GM19455 (cell line): ENCODE results near the gene ABR.

Experiments
- ATAC-seq: cut with Tn5 transposase; IDR thresholded peaks from one replicate; pipeline ENCODE4 v1.9.1; 2021; ENCODE audit not compliant: unreplicated experiment

ABR gene

DNA sequence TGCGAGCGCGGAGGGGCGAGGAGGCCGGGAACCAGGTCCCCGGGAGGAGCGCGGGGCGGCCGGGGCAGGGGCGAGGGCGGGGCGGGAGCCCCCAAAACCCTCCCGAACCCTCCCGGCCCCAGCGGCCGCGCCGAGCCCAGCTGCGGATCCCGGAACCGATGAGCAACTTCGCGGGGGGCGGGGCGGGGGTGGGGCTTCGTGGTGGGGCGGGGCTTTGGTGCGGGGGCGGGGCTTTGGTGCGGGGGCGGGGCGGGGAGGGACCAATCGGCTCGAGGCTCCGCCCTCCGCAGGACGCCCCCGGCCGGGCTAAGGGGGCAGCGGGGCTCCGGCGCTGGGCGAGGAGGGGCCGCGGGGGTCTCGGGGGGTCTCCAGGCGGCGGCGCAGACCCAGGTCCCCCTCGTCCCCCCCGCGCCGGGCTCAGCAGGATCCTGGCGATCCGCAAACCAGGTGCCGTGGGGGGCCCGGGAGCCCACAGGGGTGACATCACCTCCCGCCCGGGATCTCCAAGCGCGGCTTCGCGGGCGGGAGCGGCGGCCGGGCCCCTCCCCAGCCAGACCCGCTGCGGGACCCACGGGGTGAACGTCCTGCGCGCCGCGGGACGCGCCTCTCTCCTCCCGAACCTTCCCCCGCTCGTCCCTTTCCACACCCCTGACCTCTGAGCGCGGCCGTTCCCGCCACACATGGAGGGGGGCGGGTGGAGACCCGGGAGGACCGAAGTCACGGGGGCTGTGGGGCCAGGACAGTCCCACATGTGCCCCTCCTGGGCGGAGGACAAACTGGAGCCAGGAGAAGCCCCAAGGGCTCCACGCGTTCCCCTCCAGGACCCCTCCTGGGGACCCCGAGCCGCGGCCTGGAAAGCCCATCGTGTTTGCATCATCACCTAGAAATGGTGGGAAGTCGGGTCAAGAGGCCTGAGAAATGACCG lies at the start of gene ABR:
TSS of gene ABR (minus strand) at position 164 of the 925 bp plus-strand sequence. CDS start 254 bp downstream, outside the sequence.
- ATAC-seq, result no peak

DNA sequence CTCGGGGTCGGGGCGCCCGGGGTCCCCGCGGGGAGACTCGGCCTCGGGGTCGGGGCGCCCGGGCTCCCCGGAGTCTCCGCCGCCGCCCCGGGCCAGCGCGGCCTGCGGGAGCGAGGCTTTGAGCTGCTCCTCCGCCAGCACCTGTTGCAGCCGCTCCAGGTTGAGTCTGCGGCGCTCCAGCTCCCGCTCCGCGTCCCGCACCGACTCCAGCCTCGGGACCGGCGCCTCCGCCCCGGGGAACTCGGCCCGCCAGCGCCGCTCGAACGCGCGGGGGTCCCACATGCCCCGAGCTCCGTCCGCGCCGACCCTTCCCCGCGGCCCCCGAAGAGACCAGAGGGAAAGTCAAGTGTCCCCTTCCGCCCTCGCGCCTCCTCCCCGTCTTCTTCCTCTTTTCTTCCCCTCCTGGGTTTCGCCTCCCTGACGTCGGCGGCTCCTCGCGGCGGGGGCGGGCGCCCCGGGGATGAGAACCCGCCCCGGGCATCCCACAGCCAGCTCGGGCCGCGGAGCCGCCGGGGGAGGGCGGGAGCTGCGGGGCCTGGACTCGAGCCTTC lies 49.6 kb upstream of the ABR start:
- peak; percentile 47 for ATAC-seq

DNA sequence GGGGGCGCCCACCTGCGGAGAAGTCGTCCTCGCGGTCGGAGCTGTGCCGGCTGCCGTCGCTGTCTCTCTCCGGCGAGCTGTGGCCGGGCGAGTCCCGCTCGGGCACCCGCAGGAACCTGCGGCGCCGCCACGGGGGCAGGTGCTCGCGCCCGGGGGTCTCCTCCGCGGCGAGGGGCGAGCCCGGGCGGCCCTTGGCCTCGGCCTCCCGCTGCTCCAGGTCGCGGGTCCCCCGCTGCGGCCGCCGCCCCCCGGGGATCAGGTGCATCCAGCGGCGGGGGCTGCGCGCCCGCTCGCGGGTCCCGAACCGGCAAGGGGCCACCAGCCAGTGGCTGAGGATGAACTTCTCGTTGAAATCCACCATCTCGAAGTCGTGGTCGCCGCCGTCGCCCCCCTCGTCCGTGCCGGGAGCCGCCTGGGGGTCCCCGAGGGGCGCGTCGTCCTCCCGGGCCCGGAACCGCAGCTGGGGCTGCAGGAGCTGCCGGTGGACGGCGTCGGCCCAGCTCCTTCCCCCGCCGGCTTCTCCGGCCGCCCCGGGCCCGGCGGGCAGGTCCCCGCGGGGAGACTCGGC lies 49.1 kb upstream of the ABR start:
- ATAC-seq, result peak; percentile 23

DNA sequence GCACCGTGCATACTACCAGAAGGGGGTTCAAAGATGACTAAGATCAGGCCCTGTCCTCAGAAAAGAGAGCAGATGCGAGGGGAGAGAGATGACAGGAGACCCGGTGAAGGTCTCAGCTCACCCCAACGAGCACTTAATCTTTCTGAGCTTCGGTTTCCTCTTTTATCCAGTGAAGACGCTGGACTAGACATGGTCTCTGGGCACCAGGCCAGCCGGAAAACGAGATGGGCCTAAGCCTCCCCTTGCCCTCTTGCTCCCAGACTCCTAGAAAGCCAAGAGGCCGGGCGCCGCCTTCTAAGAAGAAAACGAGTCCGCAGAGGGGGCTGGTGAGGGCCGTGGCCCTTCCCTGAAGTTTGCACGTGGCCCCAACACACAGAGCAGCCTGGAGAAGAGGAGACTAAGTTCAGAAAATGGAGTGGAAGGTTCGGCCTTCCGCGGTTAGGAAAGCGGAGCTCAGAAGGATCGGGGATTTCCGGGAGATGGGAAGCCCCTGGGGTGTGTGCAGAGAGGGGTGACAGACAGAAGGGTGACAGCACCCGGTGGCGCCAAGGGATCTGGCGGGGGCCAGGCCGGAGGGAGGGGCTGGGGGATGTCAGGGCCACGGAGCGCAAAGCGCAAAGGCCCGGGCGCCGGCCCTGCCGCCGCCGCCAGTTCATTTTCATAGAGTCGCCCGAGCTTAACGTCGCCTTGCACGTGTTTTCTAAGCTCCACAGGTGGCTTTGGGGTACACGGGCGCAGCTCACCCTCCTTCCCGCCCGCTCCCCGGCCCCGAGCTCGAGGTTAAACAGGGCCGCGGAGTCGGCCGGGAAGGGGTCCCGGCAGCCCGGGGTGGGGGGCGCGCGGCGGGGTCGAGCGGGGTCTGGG lies 48.4 kb upstream of the ABR start:
- no peak for ATAC-seq

DNA sequence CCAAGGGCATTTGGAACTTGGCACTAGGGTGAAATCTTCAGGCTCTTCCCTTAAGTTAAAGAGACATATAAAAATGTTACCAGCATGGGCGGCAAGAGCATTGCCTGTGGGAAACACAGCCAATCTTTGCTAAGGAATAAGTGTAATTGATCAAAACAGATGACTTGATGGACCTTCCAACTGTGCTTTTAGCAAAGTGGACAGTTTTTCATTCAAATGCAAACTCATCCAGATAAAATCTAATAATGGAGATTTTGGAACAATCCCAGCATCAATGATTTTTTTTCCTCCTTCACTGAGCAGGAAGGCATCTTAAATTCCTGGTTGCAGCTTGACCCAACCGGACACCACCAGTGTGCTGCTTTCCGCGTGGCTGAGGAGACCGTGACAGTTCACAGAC lies 47.6 kb upstream of the ABR start:
- no peak for ATAC-seq

DNA sequence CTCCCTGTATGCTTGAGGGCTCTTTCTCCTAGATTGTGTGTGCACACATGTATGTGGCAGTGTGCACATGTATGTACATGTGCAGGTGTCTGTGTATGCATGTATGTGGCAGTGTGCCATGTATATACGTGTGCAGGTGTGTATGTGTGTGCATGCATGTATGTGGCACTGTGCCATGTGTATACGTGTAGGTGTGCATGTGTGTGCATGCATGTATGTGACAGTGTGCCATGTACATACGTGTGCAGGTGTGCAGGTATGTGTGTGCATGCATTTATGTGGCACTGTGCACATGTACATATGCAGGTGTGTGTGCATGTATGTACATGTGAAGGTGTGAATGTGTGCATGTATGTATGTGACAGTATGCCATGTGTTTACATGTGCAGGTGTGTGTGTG lies 46.5 kb upstream of the ABR start:
- no peak for ATAC-seq

DNA sequence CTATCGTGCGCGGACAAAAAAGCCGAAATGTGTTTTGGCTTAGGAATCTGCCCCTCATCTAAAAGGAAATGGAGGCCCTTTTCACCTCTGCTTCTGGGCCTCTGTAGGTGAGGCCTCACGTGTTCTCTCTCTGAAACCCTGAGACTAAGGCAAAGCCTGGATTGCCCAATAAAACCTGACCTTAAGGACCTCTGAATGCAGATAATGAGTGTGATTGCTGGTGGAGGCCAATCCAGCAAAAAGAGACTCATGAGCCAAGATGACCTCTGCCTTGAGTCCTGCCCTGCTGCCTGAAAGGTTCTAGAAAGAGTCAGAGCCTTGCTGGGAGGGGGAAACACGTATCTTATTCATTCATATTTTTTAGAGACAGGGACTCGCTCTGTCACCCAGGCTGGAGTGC lies 44.5 kb upstream of the ABR start:
- no peak for ATAC-seq

DNA sequence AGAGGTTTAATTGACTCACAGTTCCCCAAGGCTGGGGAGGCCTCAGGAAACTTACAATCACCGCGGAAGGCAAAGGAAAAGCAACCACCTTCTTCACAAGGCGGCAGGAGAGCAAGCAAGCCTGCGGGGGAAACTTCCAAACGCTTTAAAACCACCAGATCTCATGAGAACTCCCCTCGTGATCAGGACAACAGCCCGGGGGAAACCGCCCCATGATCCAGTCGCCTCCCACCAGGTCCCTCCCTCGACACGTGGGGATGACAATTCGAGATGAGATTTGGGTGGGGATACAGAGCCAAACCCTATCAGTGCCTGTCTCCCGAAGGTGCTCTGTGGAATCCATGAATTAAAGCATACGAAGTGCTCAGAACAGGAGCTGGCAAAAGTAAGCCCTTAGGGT lies 43.9 kb upstream of the ABR start:
- ATAC-seq, result no peak

DNA sequence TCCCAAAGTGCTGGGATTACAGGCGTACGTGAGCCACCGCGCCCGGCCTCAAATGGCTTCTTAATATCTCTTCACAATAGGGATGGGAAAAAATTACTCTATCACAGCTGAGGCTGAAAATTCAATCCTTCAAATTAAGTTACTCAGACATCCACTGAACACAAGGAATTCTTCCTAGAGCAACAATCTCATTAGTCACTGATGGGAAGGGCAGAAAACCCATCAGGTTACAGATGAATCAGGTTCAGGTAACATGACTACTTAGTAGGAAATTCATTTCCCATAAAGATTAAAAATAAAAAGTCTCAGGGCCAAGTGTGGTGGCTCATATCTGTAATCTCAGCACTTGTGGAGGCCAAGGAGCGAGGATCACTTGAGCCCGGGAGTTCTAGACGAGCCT lies 42.5 kb upstream of the ABR start:
- no peak for ATAC-seq

DNA sequence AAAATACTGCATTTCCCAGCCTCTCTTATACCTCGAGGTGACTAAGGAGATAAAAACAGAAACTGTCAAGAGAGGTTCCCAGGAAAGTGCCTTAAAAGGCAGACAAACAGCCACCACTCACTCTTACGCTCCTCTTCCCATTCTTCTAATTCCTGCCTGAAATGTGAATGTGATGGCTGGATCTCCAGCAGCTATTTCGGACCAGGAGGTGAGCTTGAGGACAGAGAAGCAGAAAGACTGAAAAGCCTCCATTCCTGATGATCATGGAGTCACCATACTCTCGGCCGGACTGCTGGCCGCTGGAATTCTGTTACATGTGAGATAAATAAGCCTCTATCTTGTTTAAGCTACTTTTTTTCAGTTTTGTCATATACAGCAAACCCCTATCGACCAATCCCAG lies 41.4 kb upstream of the ABR start:
- no peak for ATAC-seq

DNA sequence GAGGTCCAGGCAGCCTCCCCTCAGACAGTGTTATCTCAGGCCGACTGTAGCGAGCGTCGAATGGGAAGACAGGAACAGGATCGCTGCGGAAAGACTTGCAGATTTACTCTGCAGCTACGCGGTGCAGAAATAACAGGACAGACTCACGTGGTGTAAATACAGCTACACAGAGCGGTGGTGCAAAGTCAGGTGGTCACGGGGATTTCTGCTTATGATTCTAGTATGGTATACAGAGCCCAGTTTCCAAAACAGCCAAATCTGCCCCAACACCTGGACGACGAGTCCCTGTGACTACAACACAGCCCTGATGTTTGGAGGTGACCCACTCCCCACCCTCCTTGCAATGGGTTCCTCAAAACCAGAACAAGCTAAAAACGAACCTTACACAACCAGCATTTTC lies 40.6 kb upstream of the ABR start:
- no peak for ATAC-seq

DNA sequence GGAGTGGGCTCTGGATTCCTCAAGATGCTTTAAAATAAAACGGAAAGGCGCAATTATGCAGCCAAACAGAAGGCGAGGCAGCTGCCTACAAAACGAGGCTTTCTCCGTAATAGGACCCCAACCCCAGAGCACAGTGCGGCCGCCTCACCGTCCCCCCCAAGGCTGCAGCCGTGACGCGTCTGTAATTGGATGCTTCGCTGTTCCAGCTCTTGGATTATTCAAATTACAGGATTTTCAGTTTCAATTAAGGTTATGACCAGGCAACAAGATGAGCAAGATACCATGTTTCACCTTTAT lies 37.3 kb upstream of the ABR start:
- ATAC-seq, result no peak

DNA sequence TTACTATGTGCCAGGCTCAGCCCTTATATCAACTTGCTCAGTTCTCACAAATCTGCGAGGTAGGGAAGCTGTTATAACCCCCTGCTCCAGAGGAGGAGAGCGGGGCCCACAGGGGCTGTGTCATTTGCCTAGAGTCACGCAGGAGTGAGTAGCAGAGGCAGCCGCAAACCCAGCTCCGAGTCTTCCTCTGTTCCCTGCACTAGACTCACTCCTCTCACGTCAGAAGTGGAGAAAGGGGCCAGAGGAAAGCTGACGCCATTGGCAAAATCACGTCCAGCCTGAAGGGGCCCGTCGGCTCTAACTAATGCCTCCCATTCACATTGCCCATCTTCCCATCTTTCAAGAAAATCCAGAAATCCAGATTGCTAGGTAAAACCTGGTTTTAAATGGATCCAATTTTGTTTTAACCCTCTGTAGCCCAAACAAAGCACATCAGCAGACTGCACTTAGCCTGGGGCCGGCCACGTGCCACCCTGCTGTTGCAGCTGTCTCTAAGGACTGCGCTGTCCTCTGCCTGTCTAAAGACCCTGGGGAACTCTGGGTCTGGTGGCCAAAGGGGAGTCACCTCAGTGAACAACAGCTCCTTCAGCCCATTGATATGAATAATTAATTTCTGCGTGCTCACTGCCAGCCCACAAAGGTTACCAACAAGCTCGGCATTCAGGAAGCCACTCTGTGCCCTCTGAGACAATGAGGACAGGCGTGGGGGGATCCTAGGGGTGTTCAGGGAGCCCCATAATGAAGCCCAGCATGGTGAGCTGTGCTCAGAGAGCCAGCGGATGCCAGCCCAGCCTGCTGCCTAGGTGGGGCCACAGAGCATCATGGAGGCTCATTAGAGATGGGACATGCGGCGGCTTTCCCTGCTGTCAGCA lies 36.7 kb upstream of the ABR start:
- no peak for ATAC-seq

DNA sequence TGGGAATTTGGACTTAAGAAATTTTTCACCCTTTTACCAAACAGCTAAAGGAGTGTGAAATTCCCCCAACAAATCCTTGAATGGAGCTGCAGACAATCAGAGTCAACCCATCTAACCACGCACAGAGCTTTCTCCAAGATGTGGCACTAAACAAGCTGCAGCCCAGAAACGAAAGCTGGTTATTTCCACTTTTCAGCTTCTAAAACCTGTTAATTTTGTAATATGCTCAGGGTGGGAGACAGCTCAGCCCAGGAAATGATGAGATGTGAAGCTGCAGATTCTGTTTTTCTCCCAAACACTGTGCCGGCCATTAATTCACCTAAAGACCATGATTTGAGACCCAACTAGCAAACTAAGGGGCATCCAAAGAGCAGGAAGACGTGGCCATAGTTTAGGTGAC lies 33.2 kb upstream of the ABR start:
- ATAC-seq, result no peak

DNA sequence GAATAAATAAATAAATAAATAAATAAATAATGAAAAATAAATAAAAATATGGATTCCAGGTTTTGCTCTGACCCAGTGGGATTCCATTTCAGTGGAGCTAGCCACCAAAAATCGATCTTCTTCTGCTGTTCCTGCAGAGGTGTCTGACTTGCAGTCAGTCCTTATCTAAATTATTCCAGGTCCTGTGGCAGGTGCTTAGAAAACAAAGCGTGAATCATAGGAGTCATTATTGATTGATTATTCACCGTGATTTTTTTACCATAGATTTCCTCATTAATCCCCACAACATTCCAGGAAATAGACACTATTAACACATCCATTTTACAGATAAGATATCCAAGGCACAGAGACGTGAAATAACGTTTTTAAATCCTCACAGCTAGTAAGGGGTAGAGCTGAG lies 31.5 kb upstream of the ABR start:
- no peak for ATAC-seq

DNA sequence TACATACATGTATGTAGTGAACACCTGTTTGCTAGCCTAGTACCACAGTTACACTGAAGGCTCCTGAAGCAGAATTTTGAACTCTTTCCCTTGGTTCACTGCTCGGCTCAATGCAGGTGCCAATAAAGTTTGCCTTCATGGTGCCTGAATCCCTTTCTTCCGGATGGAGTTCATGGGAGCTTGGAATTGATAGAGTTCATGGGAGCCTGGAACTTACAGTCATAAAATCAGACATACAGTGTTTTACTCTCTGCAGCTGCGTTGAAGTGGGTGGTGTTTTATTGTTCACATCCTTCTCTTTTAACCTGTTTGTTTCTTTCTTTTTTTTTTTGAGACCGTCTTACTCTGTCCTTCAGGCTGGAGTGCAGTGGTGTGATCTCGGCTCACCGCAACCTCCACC lies 29.2 kb upstream of the ABR start:
- ATAC-seq, result no peak

DNA sequence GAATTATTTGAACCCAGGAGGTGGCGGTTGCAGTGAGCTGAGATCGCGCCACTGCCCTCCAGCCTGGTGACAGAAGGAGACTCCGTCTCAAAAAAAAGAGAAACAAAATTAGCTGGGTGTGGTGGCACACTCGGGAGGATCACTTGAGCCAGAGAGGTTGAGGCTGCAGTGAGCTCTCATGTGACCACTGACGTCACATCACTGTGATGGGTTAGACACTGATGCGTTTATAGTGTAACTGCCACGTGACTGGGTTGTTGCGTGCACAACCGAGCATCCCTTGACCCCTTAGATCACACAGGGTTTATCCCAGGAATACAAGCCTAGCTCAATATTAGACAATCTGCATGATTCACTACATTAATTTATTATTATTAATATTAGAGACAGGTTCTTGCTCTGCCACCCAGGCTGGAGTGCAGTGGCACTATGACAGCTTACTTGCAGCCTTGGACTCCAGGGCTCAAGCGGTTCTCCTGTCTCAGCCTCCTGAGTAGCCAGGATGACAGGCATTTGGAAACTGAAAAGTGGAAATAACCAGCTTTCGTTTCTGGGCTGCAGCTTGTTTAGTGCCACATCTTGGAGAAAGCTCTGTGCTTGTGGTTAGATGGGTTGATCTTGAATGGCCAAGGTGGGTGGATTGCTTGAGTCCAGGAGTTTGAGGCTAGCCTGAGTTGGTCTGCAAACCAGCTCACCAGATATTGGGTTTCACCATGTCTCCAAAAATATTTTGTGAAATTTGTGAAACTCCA lies 26.4 kb upstream of the ABR start:
- no peak for ATAC-seq

DNA sequence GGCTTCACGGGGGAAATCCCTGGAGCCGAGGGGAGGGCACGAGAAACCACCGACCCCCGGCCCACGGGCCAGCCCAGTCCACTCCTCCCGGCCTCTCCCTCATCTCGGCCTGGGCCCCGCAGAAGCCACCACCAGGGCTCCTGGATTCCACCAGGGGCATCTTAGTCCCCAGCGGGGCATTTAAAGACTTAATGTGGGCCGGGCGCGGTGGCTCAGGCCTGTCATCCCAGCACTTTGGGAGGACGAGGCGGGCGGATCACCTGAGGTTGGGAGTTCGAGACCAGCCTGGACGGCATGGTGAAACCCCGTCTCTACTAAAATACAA lies 24.1 kb upstream of the ABR start:
- ATAC-seq, result no peak

DNA sequence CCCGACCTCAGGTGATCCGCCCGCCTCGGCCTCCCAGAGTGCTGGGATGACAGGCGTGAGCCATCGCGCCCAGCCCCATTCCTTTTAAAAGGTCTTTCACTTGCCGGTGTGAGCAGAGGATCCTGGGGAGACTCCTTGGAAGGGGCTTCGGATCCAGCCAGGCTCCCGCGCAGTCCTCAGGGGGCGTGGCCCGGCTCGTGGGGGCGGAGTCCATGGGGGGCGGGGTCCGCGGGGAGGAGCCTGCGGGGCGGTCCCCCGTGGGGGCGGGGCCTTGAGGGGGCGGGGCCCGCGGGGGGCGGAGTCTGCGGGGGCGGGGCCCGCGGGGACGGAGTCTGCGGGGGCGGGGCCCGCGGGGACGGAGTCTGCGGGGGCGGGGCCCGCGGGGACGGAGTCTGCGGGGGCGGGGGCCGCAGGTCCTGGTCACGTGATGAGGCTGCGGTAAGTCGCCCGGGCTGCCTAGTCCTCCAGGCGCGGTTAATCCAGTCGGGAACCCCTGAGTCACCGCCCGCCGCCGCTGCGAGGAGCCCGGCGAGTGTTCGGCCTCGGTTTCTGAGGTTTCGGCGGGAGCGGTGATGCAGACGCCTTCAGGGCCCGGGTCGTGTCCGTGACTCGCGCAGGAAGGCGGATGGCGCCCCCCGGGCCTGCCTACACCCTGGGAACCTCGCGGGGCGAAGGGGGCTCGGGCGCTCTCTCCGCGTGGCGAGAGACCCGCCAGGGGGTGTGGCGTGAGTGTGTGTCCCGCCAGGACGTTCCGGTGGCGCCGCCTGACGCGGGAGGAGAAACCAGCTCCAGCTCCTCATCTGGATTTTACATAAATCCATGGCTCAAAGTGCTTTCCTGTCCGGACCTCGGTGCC lies 23.6 kb upstream of the ABR start:
- no peak for ATAC-seq
